OCI-LY1 (cell line): ENCODE measurements around the gene MSL3.

Experiments
- H2AFZ ChIP-seq: fragments of 200-600 bp; sonication (generic), shearing (Covaris generic); 2 replicates; pipeline ENCODE4 v1.6.0; 2014; ENCODE audit warnings: antibody characterized with exemption, mild to moderate bottlenecking, low read length
- H3F3A ChIP-seq: fragments of 200-600 bp; sonication (generic), shearing (Covaris generic); 2 replicates; pipeline ENCODE4 v1.6.0; 2014; ENCODE audit warnings: mild to moderate bottlenecking, antibody characterized with exemption, low read length, moderate library complexity; ENCODE audit not compliant: insufficient read depth
- H3K27ac ChIP-seq: fragments of 200-600 bp; sonication (generic); 2 replicates; pipeline ENCODE4 v1.5.1; 2014; ENCODE audit warnings: low read length, mixed run types, mild to moderate bottlenecking, low read depth; ENCODE audit not compliant: poor library complexity, severe bottlenecking
- H3K27me3 ChIP-seq: fragments of 200-600 bp; sonication (generic); 2 replicates; pipeline ENCODE4 v1.6.0; 2014; ENCODE audit warnings: antibody characterized with exemption, mild to moderate bottlenecking, low read length, moderate library complexity; ENCODE audit not compliant: insufficient read depth
- H3K36me3 ChIP-seq: fragments of 200-600 bp; sonication (generic); 2 replicates; pipeline ENCODE4 v1.6.1; 2014; ENCODE audit warnings: mild to moderate bottlenecking, antibody characterized with exemption, low read length, moderate library complexity, mixed read lengths; ENCODE audit not compliant: insufficient read depth
- H3K4me1 ChIP-seq: fragments of 200-600 bp; sonication (generic); 2 replicates; pipeline ENCODE4 v1.5.1; 2014; ENCODE audit warnings: mild to moderate bottlenecking, low read length, moderate library complexity; ENCODE audit not compliant: insufficient read depth, severe bottlenecking
- H3K4me2 ChIP-seq: fragments of 200-600 bp; sonication (generic), shearing (Covaris generic); 2 replicates; pipeline ENCODE4 v1.6.1; 2014; ENCODE audit warnings: low read length
- H3K4me3 ChIP-seq: fragments of 200-600 bp; sonication (generic); 2 replicates; pipeline ENCODE4 v1.5.1; 2014; ENCODE audit warnings: low read length, low read depth, mild to moderate bottlenecking, mixed read lengths; ENCODE audit not compliant: poor library complexity, severe bottlenecking
- H3K79me2 ChIP-seq: fragments of 200-600 bp; shearing (Covaris generic); 2 replicates; pipeline ENCODE4 v1.6.1; 2016; ENCODE audit warnings: mixed run types, low read length, mixed read lengths; ENCODE audit not compliant: insufficient read depth
- H3K9ac ChIP-seq: fragments of 200-600 bp; sonication (generic), shearing (Covaris generic); 2 replicates; pipeline ENCODE4 v1.6.1; 2014; ENCODE audit warnings: mild to moderate bottlenecking, low read length, mixed read lengths
- H3K9me2 ChIP-seq: fragments of 200-600 bp; sonication (generic), shearing (Covaris generic); 2 replicates; pipeline ENCODE4 v1.6.1; 2014; ENCODE audit warnings: low read depth, mild to moderate bottlenecking, low read length, mixed read lengths
- H3K9me3 ChIP-seq: fragments of 200-600 bp; shearing (Covaris generic); 2 replicates; pipeline ENCODE4 v1.6.1; 2014; ENCODE audit warnings: low read length, mixed read lengths
- H4K20me1 ChIP-seq: fragments of 200-600 bp; sonication (generic), shearing (Covaris generic); 2 replicates; pipeline ENCODE4 v1.6.0; 2016; ENCODE audit warnings: mild to moderate bottlenecking, low read length; ENCODE audit not compliant: insufficient read depth
- CTCF ChIP-seq: fragments of 200-600 bp; sonication (generic), shearing (Covaris generic); IDR thresholded peaks from 2 replicates; pipeline ENCODE4 v1.5.1; 2017; ENCODE audit warnings: mild to moderate bottlenecking, antibody characterized with exemption, low read length, moderate library complexity, mixed read lengths
- EZH2 ChIP-seq: fragments of 200-600 bp; sonication (generic), shearing (Covaris generic); IDR thresholded peaks from 2 replicates; pipeline ENCODE4 v1.8.0; 2017; ENCODE audit warnings: borderline replicate concordance, mixed run types, mild to moderate bottlenecking, antibody characterized with exemption, low read length, moderate library complexity, mixed read lengths

MSL3 gene

DNA sequence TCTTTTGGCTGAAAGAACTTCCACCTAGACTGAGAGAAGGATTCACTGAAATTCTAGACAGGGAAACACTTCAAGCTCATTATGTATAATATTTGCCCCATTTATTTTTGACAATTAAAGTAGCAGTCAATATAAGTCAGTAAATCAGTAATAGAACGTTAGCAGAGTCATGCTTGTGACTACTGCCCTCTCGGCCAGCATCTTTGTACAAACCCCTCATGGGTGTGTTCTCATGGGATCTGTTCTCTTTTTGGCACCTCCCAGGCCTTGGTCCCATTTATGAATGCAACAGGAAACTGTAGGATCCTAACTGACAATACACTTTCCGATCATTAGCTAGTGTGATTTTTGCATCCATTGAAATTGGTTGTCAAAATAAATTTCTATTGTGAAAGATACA lies 2.9 kb downstream of the MSL3 start:
- Histone ChIP-seq H4K20me1 (no peaks in the 10 kb centered on the region), H2AFZ (no peak overlapping the region), H3K9me3 (no peaks in the 10 kb centered on the region), H3K27ac (no peak overlapping the region), H3K4me1 (peaks cover 16% of the 10 kb centered on the region), H3K4me3 (peak overlapping the region; percentile 38), H3K9me2 (no peaks in the 10 kb centered on the region), H3K79me2 (no peaks in the 10 kb centered on the region), H3K27me3 (no peaks in the 10 kb centered on the region), H3K4me2 (peak overlapping the region; percentile 98), H3K9ac (peak overlapping the region; percentile 79), H3F3A (no peaks in the 10 kb centered on the region), H3K36me3 (peaks cover 45% of the 10 kb centered on the region)
- no peak for TF ChIP-seq CTCF
- TF ChIP-seq EZH2 = no peak

DNA sequence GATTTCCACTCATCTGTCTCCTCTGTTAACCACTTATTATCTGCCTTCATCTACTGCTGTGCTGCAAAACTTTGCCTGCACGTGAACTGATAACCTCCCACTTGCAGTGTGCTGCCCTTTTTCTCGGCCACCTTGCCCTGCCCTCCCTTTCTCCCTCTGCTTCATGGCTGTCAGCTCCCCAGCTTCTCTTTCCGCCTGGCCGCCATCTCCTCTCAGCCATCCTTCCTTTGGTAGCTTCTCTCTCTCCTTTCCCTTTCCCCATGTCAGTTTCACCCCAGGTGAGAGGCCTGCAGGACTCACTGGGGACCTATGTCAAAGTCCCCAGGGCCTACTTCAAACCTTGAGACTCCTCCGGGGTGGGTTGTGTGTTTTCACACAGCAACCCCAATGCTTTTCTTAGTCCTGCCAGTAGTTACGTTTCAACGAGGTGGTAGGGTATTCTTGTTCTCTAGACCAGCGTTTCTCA lies 6.6 kb downstream of the MSL3 start:
- no peaks in the 10 kb centered on the region for H3K9me3 ChIP-seq
- peaks cover 19% of the 10 kb centered on the region for H3K4me1 ChIP-seq
- H3K27me3 ChIP-seq = no peaks in the 10 kb centered on the region
- TF ChIP-seq EZH2 (no peak), CTCF (no peak)
- no peak overlapping the region for H2AFZ ChIP-seq
- H3K9ac ChIP-seq = no peak overlapping the region
- no peak overlapping the region for H3K4me3 ChIP-seq
- no peaks in the 10 kb centered on the region for H4K20me1 ChIP-seq
- no peaks in the 10 kb centered on the region for H3K9me2 ChIP-seq
- H3K27ac ChIP-seq = no peak overlapping the region
- H3K79me2 ChIP-seq = no peaks in the 10 kb centered on the region
- no peak overlapping the region for H3K4me2 ChIP-seq
- peaks cover 73% of the 10 kb centered on the region for H3K36me3 ChIP-seq
- H3F3A ChIP-seq = no peaks in the 10 kb centered on the region

- TF ChIP-seq EZH2 (no peak), CTCF (no peak)
- H3K27me3 ChIP-seq = no peaks in the 10 kb centered on the region
- H3K9me2 ChIP-seq = no peaks in the 10 kb centered on the region
- no peaks in the 10 kb centered on the region for H3K79me2 ChIP-seq
- peaks cover 77% of the 10 kb centered on the region for H3K36me3 ChIP-seq
- no peaks in the 10 kb centered on the region for H3K9me3 ChIP-seq
- H3K4me1 ChIP-seq = peaks cover 16% of the 10 kb centered on the region
- H3F3A ChIP-seq = no peaks in the 10 kb centered on the region
- no peak overlapping the region for H3K4me2 ChIP-seq
- no peaks in the 10 kb centered on the region for H4K20me1 ChIP-seq
- H3K9ac ChIP-seq = no peak overlapping the region
- H2AFZ ChIP-seq = no peak overlapping the region
- no peak overlapping the region for H3K27ac ChIP-seq
- H3K4me3 ChIP-seq = no peak overlapping the region
Measured at GRCh38 chrX:11765449-11765848, 7.4 kb downstream of the MSL3 start.
